Right atrium auricular region (tissue), 2 donors: ENCODE results near the gene UPF1. TPM values are rescaled to one million over a fixed set of nuclear protein-coding genes. Genes with fewer than 3 reads are reported as not detected.

Source experiments
- DNase-seq: peaks from one replicate; pipeline ENCODE4 v3.0.0-alpha.2; 2019; ENCODE audit warnings: low spot score
- H3K27ac ChIP-seq, 2 donors: fragments of 200-600 bp; sonication (generic); 1 replicate in 1 of 2; 2 replicates in 1 of 2; pipeline ENCODE4 v1.5.1; 2016 to 2019
- H3K27me3 ChIP-seq, 2 donors: fragments of 200-600 bp; sonication (generic); one replicate each; pipeline versions ENCODE4 v1.5.1 to v1.6.0; 2017 to 2019
- H3K36me3 ChIP-seq: fragments of 200-600 bp; sonication (generic); one replicate; pipeline ENCODE4 v1.5.1; 2016
- H3K4me1 ChIP-seq, 2 donors: fragments of 200-600 bp; sonication (generic); one replicate each; pipeline versions ENCODE4 v1.5.1 to v1.6.0; 2017 to 2019
- H3K4me3 ChIP-seq, 2 donors: fragments of 200-600 bp; sonication (generic); 1 replicate in 1 of 2; 2 replicates in 1 of 2; pipeline ENCODE4 v1.5.1; 2017 to 2019; ENCODE audit warnings: mild to moderate bottlenecking in 1 of 2, moderate library complexity in 1 of 2
- H3K9me3 ChIP-seq, 2 donors: fragments of 200-600 bp; sonication (generic); one replicate each; pipeline ENCODE4 v1.5.1; 2019
- total RNA-seq, 2 donors: library from RNA; depleted of rRNA; stranded (reverse); fragments of >200 nt; gene quantifications; one replicate each; pipeline ENCODE4 v1.1.0, GENCODE V29; 2016
- TF ChIP-seq, protein P1 (sequence below), 2 donors: fragments of 200-600 bp; sonication (generic); IDR thresholded peaks; one replicate each; pipeline ENCODE4 v1.5.1; 2019; ENCODE audit warnings: antibody characterized with exemption in 2 of 2

Gene UPF1
- total RNA-seq, 2 donors from 2014 or later = 27.6 to 61.5 TPM

DNA sequence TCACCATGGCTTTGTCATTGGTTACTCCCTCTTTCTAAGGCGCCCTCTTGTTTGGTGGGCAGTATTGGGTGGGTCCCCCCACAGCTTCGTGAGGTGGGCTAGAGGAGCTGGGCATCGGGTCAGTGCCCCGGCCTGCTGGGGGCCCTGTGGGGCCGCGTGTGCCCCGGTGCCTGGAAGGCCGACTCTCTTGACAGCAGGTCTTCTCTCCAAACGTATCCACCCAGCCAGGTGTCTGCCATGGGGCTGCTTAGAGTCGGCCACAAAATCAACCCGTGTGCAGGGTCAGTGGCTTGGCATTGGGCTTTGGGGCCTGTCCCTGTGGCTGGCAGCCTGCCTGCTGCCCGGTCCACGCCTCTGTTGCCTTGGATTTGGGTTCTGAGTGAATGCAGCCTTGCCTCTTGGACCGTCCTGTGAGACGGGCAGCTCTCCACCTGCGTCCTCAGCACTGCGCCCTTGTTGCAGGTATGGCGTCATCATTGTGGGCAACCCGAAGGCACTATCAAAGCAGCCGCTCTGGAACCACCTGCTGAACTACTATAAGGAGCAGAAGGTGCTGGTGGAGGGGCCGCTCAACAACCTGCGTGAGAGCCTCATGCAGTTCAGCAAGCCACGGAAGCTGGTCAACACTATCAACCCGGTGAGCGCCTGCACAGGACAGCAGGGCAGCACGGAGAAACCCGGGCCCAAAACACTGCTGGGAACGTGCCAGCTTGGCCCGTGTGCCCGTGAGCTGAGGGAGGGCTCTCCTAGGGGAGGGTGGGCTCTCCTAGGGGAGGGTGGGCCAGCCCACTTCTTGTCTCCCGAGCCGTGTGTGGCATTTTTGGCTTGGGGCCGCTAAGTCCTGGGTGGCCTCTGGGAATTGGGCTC lies 31.4 kb downstream of the UPF1 start:
- Histone ChIP-seq H3K4me1 (peaks cover 0 to 18% of the 10 kb centered on the region in 2 donors), H3K4me3 (no peak overlapping the region), H3K36me3 (peaks cover 94% of the 10 kb centered on the region), H3K9me3 (no peaks in the 10 kb centered on the region), H3K27ac (no peak overlapping the region), H3K27me3 (no peaks in the 10 kb centered on the region)
- TF ChIP-seq, protein P1, sequence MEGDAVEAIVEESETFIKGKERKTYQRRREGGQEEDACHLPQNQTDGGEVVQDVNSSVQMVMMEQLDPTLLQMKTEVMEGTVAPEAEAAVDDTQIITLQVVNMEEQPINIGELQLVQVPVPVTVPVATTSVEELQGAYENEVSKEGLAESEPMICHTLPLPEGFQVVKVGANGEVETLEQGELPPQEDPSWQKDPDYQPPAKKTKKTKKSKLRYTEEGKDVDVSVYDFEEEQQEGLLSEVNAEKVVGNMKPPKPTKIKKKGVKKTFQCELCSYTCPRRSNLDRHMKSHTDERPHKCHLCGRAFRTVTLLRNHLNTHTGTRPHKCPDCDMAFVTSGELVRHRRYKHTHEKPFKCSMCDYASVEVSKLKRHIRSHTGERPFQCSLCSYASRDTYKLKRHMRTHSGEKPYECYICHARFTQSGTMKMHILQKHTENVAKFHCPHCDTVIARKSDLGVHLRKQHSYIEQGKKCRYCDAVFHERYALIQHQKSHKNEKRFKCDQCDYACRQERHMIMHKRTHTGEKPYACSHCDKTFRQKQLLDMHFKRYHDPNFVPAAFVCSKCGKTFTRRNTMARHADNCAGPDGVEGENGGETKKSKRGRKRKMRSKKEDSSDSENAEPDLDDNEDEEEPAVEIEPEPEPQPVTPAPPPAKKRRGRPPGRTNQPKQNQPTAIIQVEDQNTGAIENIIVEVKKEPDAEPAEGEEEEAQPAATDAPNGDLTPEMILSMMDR (IDR thresholded peaks at IDR 0.05) = no peak
- no peak for DNase-seq

DNA sequence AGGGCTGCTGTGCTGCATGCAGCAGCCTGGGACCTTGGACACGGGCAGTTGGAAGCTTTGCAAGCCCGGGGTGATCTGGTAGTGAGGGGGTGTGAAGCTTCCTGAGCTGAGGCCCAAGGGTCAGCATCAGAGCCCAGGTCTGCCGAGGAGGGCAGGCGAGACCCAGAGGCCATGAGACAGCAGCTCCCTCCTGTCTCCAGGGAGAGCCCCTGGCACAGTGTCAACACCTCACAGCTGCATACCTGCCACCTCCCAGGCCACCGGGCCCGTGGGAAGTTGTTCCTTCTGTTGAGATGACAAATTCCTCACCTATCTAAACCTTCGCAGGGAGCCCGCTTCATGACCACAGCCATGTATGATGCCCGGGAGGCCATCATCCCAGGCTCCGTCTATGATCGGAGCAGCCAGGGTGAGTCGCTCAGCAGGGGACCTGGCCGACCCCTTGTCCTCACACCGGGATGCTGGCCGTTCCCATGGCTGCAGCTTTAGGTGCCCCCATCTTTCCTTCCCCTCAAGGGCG lies 32.1 kb downstream of the UPF1 start:
- DNase-seq = no peak
- no peak overlapping the region for H3K4me3 ChIP-seq
- peaks cover 0 to 18% of the 10 kb centered on the region in 2 donors for H3K4me1 ChIP-seq
- TF ChIP-seq, protein P1 (IDR thresholded peaks at IDR 0.05) = no peak
- H3K27me3 ChIP-seq = no peaks in the 10 kb centered on the region
- no peak overlapping the region for H3K27ac ChIP-seq
- H3K9me3 ChIP-seq = no peaks in the 10 kb centered on the region
- peaks cover 88% of the 10 kb centered on the region for H3K36me3 ChIP-seq

DNA sequence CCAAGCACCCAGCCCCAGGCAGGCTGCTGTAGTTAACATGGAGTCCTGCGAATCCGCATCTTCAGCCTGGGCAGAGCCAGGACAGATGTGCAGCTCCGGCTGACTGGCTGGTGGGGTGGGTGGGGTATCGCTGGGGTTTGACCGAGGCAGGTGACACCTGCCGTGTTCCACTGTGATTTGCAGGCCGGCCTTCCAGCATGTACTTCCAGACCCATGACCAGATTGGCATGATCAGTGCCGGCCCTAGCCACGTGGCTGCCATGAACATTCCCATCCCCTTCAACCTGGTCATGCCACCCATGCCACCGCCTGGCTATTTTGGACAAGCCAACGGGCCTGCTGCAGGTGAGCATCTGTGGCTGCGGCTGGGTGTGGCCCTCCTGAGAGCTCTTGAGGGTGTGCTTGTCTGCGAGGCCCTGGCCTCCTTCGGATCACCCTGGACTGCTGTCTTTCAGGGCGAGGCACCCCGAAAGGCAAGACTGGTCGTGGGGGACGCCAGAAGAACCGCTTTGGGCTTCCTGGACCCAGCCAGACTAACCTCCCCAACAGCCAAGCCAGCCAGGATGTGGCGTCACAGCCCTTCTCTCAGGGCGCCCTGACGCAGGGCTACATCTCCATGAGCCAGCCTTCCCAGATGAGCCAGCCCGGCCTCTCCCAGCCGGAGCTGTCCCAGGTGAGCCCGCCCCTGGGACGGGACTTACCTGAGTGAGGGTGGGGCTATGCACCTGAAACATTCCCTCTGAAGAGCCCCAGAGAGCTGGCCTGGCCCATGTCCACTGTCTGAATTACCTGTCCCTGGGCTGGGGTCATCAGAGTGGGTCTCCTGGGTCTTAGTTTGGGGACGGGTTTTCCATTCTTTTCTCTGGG lies 33.6 kb downstream of the UPF1 start:
- TF ChIP-seq, protein P1 (IDR thresholded peaks at IDR 0.05) = no peak
- DNase-seq = no peak
- Histone ChIP-seq H3K4me3 (no peak overlapping the region), H3K27me3 (no peaks in the 10 kb centered on the region), H3K4me1 (peaks cover 0 to 17% of the 10 kb centered on the region in 2 donors), H3K36me3 (peaks cover 74% of the 10 kb centered on the region), H3K9me3 (no peaks in the 10 kb centered on the region), H3K27ac (no peak overlapping the region)

DNA sequence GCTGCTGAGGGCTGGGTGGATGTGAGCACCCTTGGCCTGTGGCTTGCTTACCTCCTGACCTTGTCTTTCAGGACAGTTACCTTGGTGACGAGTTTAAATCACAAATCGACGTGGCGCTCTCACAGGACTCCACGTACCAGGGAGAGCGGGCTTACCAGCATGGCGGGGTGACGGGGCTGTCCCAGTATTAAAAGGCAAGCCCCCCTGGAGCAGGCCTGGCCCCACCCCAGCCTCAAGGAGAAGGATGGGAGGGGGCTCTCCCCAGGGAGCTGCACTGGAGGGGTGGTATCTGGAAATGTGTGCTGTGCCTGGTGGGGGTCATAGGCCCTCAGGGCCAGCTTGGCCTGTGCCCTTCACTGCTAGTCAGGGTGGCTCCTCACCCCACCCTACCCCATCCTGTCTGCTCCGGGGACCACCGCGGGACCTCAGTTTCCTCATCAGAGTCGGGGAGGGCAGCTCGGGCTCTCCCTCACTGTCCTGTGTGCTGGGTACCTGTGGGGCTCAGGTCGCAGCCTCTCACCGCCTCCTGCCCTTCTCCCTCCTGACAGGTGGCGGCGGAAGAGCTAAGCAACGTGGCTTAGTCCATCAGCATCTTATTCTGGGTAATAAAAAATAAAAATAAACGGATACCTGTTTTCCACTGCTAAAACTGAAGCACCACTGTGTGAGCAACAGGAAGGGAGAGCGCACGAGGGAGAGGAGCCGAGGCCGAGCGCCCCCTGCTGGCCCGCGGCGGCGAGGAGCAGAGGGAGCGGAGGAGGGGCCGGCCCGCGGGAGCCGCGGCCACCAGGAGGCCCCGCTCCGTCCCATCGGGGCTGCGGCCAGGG lies 34.4 kb downstream of the UPF1 start:
- Histone ChIP-seq H3K36me3 (peaks cover 65% of the 10 kb centered on the region), H3K27ac (no peak overlapping the region), H3K27me3 (no peaks in the 10 kb centered on the region), H3K4me3 (no peak overlapping the region), H3K9me3 (no peaks in the 10 kb centered on the region), H3K4me1 (peaks cover 0 to 17% of the 10 kb centered on the region in 2 donors)
- DNase-seq = no peak
- TF ChIP-seq, protein P1 (IDR thresholded peaks at IDR 0.05) = peak; percentile 98

DNA sequence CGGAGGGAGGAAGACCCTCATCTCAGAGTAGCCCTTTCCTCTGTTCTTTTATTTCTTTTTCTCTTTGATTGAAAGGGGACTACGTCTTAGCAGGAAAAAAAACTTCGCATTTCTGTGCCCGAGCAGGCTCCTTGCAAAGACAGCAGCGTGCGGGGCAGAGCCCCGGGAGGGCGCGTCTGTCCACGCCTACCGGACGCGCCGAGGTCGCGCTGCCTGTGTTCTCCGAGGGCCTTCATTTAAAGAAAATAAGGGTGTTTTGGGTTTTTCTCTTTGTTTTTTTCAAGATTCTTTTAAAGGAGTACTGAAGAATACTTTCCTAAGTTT lies 35.0 kb downstream of the UPF1 start:
- TF ChIP-seq, protein P1 (IDR thresholded peaks at IDR 0.05) = peak; percentile 7 to 12
- H3K27ac ChIP-seq = no peak overlapping the region
- peaks cover 60% of the 10 kb centered on the region for H3K36me3 ChIP-seq
- H3K9me3 ChIP-seq = no peaks in the 10 kb centered on the region
- DNase-seq = no peak
- H3K4me3 ChIP-seq = no peak overlapping the region
- H3K4me1 ChIP-seq = peaks cover 0 to 17% of the 10 kb centered on the region in 2 donors
- no peaks in the 10 kb centered on the region for H3K27me3 ChIP-seq
